ENCODE measurements around the gene GBP7. TPM values are rescaled to one million over a fixed set of nuclear protein-coding genes. Genes with fewer than 3 reads are reported as not detected.

The GBP7 gene
- total RNA-seq, 1 donor from 2014 or later = not detected

DNA sequence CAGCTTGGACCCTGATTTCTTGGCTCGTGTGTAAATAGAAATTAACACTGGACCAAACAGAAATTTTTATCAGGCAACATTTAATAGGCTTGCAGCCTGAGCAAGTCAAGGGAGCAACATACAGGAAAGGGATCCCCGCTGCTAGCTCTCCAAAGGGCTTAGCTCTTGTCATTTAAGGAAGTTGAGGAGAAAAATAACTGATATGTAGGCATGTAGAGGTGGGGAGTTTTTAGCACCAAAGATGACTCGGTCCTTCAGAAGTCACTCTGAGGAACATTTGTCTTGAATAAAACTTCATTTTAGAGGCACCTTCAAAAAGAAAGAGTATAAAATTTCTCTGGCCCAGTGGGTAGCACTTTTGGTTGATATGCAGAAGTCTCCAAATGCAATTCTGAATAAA, 76.9 kb downstream of the GBP7 start:
- no peaks in the 10 kb centered on the region for H3K79me2 ChIP-seq (ENCODE audit: low read depth)
- no peaks in the 10 kb centered on the region for H3F3A ChIP-seq (ENCODE audit: low read depth)
- H3K4me3 ChIP-seq = no peak overlapping the region
- DNase-seq (ENCODE audit: low spot score) = no peak
- no peak overlapping the region for H3K4me2 ChIP-seq
- no peaks in the 10 kb centered on the region for H3K9me3 ChIP-seq (ENCODE audit: low read depth)
- no peaks in the 10 kb centered on the region for H3K27me3 ChIP-seq
- TF ChIP-seq, protein P1, sequence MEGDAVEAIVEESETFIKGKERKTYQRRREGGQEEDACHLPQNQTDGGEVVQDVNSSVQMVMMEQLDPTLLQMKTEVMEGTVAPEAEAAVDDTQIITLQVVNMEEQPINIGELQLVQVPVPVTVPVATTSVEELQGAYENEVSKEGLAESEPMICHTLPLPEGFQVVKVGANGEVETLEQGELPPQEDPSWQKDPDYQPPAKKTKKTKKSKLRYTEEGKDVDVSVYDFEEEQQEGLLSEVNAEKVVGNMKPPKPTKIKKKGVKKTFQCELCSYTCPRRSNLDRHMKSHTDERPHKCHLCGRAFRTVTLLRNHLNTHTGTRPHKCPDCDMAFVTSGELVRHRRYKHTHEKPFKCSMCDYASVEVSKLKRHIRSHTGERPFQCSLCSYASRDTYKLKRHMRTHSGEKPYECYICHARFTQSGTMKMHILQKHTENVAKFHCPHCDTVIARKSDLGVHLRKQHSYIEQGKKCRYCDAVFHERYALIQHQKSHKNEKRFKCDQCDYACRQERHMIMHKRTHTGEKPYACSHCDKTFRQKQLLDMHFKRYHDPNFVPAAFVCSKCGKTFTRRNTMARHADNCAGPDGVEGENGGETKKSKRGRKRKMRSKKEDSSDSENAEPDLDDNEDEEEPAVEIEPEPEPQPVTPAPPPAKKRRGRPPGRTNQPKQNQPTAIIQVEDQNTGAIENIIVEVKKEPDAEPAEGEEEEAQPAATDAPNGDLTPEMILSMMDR (IDR thresholded peaks at IDR 0.05) = no peak
- TF ChIP-seq EZH2phosphoT487 (IDR thresholded peaks at IDR 0.05) = no peak
- no peak for TF ChIP-seq EZH2 (IDR thresholded peaks at IDR 0.05)
- no peaks in the 10 kb centered on the region for H3K36me3 ChIP-seq
- Mint-ChIP-seq H3K36me3 (no peaks in the 10 kb centered on the region), H3K27ac (no peak overlapping the region), H3K4me1 (no peaks in the 10 kb centered on the region), H3K27me3 (ENCODE audit: insufficient read depth, low read depth) (no peaks in the 10 kb centered on the region), H3K9me3 (peaks cover 6% of the 10 kb centered on the region), H3K4me3 (no peak overlapping the region)
- no peak overlapping the region for H3K9ac ChIP-seq
- no peak overlapping the region for H3K27ac ChIP-seq
- H2AFZ ChIP-seq (replicated peaks) = no peak overlapping the region
- no peaks in the 10 kb centered on the region for H4K20me1 ChIP-seq (ENCODE audit: low read depth)
- peaks cover 7% of the 10 kb centered on the region for H3K4me1 ChIP-seq

DNA sequence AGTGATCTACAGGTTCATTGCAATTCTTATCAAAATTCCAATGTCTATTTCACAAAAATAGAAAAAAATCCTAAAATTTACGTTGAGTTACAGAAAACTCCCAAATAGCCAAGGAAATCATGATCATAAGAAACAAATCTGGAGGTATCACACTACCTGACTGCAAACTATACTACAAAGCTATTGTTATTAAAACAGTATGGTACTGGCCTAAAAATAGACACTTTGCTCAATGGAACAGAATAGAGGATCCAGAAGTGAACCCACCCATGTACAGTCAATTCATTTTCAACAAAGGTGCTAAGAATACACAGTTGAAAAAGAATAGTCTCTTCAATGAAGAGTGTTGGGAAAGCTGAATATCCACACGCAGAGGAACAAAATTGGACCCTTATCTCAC, 80.1 kb downstream of the GBP7 start:
- no peak overlapping the region for H3K4me3 Mint-ChIP-seq
- H4K20me1 ChIP-seq (ENCODE audit: low read depth) = no peaks in the 10 kb centered on the region

DNA sequence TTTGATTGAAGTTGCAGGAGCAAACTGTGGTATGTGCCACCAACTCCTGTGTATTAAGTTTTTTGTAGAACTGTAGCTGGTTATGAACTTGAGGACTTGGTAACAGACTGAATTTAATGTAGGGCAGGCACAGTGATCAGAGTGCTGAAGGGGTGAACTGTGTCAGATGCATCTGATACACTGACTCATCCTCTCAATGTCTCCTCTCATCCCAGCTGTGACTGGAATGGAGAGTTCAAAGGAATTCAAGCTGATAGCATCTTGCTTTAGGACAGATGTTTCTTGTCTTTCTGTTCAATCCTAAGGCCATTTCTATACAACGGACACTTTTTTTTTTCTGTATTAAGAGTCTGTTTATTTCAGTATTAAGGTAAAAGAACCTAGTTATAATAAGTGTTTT, 85.8 kb downstream of the GBP7 start:
- Histone ChIP-seq H3K9me3 (ENCODE audit: low read depth) (no peaks in the 10 kb centered on the region), H3K4me2 (no peak overlapping the region), H3K27ac (no peak overlapping the region), H3K4me3 (no peak overlapping the region), H3K79me2 (ENCODE audit: low read depth) (no peaks in the 10 kb centered on the region), H2AFZ (replicated peaks) (no peak overlapping the region), H3K9ac (no peak overlapping the region), H4K20me1 (ENCODE audit: low read depth) (no peaks in the 10 kb centered on the region), H3K4me1 (no peaks in the 10 kb centered on the region), H3K36me3 (no peaks in the 10 kb centered on the region), H3K27me3 (no peaks in the 10 kb centered on the region), H3F3A (ENCODE audit: low read depth) (no peaks in the 10 kb centered on the region)
- Mint-ChIP-seq H3K27ac (no peak overlapping the region), H3K4me1 (no peaks in the 10 kb centered on the region), H3K27me3 (ENCODE audit: insufficient read depth, low read depth) (no peaks in the 10 kb centered on the region), H3K36me3 (no peaks in the 10 kb centered on the region), H3K9me3 (no peaks in the 10 kb centered on the region), H3K4me3 (no peak overlapping the region)
- TF ChIP-seq EZH2 (IDR thresholded peaks at IDR 0.05) = no peak
- TF ChIP-seq, protein P1 (IDR thresholded peaks at IDR 0.05) = no peak
- TF ChIP-seq EZH2phosphoT487 (IDR thresholded peaks at IDR 0.05) = no peak
- DNase-seq (ENCODE audit: low spot score) = no peak

More for the DNA sequence above, 80.1 kb downstream of the GBP7 start:
- Histone ChIP-seq H3K4me3 (no peak overlapping the region), H3K4me1 (peaks cover under 1% of the 10 kb centered on the region), H2AFZ (replicated peaks) (no peak overlapping the region), H3K27me3 (no peaks in the 10 kb centered on the region), H3K9ac (no peak overlapping the region), H3K4me2 (no peak overlapping the region), H3F3A (ENCODE audit: low read depth) (no peaks in the 10 kb centered on the region), H3K79me2 (ENCODE audit: low read depth) (no peaks in the 10 kb centered on the region), H3K36me3 (no peaks in the 10 kb centered on the region), H3K27ac (no peak overlapping the region), H3K9me3 (ENCODE audit: low read depth) (no peaks in the 10 kb centered on the region)
- no peak overlapping the region for H3K27ac Mint-ChIP-seq
- H3K4me1 Mint-ChIP-seq = no peaks in the 10 kb centered on the region
- H3K27me3 Mint-ChIP-seq (ENCODE audit: insufficient read depth, low read depth) = no peaks in the 10 kb centered on the region
- peaks cover 6% of the 10 kb centered on the region for H3K9me3 Mint-ChIP-seq
- no peaks in the 10 kb centered on the region for H3K36me3 Mint-ChIP-seq
- DNase-seq (ENCODE audit: low spot score) = no peak
- TF ChIP-seq EZH2phosphoT487 (IDR thresholded peaks at IDR 0.05) (no peak), EZH2 (IDR thresholded peaks at IDR 0.05) (no peak)
- TF ChIP-seq, protein P1 (IDR thresholded peaks at IDR 0.05) = no peak
